ENCODE measurements around the gene BTBD1.
"Not testable (repeated sequence)": the region's sequence is repeated elsewhere in the genome, so short reads cannot be mapped to it uniquely, and the experiment has no call there.

DNA sequence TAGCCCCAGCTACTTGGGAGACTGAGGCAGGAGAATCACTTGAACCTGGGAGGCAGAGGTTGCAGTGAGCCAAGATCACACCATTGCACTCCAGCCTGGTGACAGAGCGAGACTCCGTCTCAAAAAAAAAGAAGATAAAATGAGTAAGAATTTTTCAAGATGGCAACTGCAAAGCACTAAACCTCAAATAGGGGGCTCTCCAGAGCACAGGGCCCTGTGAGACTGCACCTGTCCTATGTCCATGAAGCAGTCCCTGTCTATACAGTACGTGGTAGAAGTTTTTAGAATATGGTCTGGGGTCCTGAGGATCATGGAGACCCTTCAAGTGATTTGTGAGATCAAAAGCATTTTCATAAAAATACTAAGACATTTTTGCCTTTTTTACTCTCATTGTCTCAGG is 18.4 kb upstream of the BTBD1 start:
- not testable (repeated sequence) for TF ChIP-seq POLR2A (IDR thresholded peaks at IDR 0.05; ENCODE audit: low read depth, low read length); TAF1 (IDR thresholded peaks at IDR 0.05; ENCODE audit: borderline replicate concordance, low read depth, low read length)

Data from GM12892 (cell line).